GM04503 (cell line): ENCODE data around the gene CHL1.

Source experiments
- DNase-seq: peaks from one replicate; pipeline ENCODE4 v3.0.0-alpha.2; 2012; ENCODE audit warnings: low read depth

CHL1 gene

GRCh38 chr3:196311-197148 is at the start of gene CHL1:
CHL1 (plus strand) TSS chr3:196763; CDS start chr3:319777, 123,014 bp downstream.
- DNase-seq, result no peak

GRCh38 chr3:151614-152189 is 44.9 kb upstream of the CHL1 start:
- DNase-seq, result no peak

GRCh38 chr3:159974-160373 is 36.6 kb upstream of the CHL1 start:
- no peak for DNase-seq

GRCh38 chr3:166071-166470 is 30.5 kb upstream of the CHL1 start:
- no peak for DNase-seq

- no peak for DNase-seq
Observed at GRCh38 chr3:166799-167198, 29.8 kb upstream of the CHL1 start.

- no peak for DNase-seq
Observed at GRCh38 chr3:173886-174285, 22.7 kb upstream of the CHL1 start.

GRCh38 chr3:184976-185375 is 11.6 kb upstream of the CHL1 start:
- DNase-seq, result no peak

GRCh38 chr3:192215-192929 is 4.2 kb upstream of the CHL1 start:
- no peak for DNase-seq

- no peak for DNase-seq
Observed at GRCh38 chr3:194001-194400, 2.6 kb upstream of the CHL1 start.

GRCh38 chr3:194421-194820 is 2.1 kb upstream of the CHL1 start:
- DNase-seq, result no peak

GRCh38 chr3:195666-196065 is 897 bp upstream of the CHL1 start:
- DNase-seq, result no peak

- DNase-seq, result no peak
Observed at GRCh38 chr3:197149-197827, 725 bp downstream of the CHL1 start.

GRCh38 chr3:197828-198491 is 1.4 kb downstream of the CHL1 start:
- DNase-seq, result no peak

GRCh38 chr3:199835-200234 is 3.3 kb downstream of the CHL1 start:
- no peak for DNase-seq

- no peak for DNase-seq
Observed at GRCh38 chr3:200758-201325, 4.3 kb downstream of the CHL1 start.

- DNase-seq, result no peak
Observed at GRCh38 chr3:204102-204501, 7.5 kb downstream of the CHL1 start.

- no peak for DNase-seq
Observed at GRCh38 chr3:207973-208372, 11.4 kb downstream of the CHL1 start.

- DNase-seq, result no peak
Observed at GRCh38 chr3:210669-211068, 14.1 kb downstream of the CHL1 start.

- no peak for DNase-seq
Observed at GRCh38 chr3:212432-212831, 15.9 kb downstream of the CHL1 start.

- DNase-seq, result no peak
Observed at GRCh38 chr3:217099-217813, 20.7 kb downstream of the CHL1 start.

GRCh38 chr3:217948-218347 is 21.4 kb downstream of the CHL1 start:
- no peak for DNase-seq
